GM20000 (cell line): ENCODE data around the gene MICB.

Experiments
- DNase-seq: peaks from one replicate; pipeline ENCODE4 v3.0.0; 2012; ENCODE audit warnings: low spot score
- CTCF ChIP-seq: IDR thresholded peaks from 2 replicates; pipeline ENCODE4 v1.5.1; 2012; ENCODE audit warnings: mild to moderate bottlenecking, control low read depth; ENCODE audit errors: extremely low read depth, missing control alignments

The MICB gene

DNA sequence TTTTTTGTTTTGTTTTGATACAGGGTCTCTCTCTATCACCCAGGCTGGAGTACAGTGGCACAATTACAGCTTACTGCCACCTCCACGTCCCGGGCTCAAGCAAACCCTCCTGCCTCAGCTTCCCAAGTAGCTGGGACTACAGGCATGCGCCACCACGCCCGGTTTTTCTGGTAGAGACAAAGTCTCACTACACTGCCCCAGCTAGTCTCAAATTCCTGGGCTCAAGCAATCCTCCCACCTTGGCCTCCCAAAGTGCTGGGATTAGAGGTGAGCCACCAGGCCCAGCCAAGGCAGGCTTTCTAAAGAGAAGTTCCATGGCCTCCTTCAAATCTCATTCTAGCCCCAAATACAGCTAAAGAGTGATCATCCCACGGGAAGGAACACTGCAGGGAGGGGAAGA lies 36.1 kb downstream of the MICB start:
- no peak for TF ChIP-seq CTCF
- no peak for DNase-seq

DNA sequence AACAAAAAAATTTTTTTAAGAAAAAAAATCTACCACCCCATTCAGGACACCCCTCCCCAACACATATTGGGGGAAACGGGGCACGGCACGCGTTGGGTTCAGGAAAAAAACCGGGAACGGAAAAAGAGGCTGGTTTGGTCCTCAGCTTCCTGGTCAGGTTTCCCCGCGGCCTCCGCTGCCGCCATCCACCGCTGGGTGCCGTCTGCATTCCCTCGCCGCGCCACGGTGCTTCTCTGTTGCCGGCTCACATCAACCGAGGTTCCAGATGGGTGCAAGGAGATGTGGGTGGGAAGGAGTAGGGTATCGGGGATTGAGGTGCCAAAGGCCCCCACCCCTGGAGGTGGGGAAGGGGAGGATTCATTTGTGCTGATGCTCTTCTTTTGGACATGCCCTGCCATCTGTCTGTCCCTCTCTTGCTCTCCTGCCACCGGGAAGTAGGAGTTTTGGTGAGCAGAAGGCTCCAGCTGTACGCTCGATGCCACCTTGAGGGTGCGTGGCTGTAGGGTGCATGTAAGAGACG lies 36.6 kb downstream of the MICB start:
- TF ChIP-seq CTCF, result no peak
- DNase-seq, result no peak

DNA sequence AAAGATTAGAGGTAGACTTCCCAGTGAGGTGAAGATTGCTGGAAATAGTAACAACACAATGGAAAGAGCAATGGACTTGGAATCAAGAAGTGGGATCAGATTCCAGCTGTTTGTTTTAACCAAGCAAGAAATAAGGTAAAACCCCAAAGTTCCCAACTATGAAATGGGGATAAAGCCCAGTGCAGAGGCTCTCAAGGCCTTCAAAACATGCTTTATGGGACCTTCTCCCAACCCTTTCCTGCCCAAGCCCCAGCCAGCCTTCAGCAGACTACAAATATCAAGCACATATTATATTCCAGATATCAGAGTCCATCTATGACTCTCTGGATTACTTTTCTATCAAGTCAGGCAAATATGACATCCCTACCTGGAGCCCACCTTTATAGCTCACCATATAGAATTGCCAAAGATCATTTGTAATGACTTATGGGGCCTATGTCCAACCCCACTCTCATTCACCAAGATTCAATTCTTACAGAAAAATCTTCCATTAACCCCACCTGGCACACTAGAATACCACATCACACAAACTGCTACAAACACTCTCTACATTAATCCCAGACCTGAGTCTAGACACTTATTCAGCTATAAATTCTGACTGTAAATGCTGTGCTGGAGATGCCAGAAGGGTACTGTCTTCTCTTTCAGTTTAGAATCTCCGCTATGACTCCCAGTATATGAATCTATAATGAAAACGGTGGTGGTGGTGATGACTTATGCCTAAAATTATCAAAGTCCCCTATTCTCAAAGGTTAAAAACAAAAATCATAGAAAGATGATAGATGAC lies 37.8 kb downstream of the MICB start:
- DNase-seq, result no peak
- no peak for TF ChIP-seq CTCF

GRCh38 chr6:31538805-31539400 lies 41.0 kb downstream of the MICB start:
- DNase-seq, result no peak
- no peak for TF ChIP-seq CTCF

DNA sequence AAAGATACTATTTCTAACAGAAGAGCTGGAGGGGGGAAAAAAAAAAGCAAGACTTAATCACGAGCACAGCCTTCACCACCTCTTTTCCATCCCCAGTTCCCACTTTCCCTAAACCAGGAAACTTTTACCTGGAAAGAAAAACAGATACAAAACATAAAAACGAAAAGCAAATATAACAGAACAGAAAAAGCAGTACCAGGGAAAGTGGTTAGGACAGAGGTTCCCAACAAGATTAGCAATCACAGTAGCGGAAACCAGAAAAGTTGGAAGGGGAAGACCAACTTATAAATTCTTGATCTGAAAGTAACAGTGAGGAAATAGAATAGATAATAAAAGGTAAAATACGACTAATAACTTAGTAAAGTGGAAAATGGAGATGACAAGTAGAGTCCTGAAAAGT lies 42.7 kb downstream of the MICB start:
- TF ChIP-seq CTCF, result no peak
- DNase-seq, result no peak

DNA sequence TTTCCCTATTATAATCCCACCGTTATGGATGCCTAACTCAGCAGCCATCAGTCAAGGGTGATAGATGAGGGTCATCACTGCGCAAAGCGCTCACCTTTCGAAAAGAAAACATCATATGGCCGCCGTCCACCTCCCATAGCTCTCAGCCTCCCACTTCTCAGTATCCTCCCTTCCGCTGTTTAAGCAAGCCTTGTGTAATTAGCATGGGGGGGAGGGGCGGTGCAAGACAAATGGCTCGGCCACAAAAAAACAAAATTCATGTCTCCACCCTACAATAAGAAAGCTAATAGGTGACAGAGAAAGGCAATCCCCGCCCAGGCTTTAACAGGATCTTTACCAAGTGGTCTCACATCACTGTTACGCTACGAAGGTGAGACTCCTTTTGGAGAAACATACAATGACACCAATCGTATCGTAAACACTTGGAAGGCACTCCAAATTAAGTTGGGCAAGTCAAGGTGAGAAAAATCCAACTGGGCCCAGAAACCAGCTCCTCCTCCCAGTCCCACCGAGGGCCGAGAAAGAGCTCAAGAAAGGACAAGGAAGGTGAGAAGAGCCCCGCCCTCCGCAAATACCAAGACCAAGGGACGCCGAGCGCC lies 43.2 kb downstream of the MICB start:
- no peak for TF ChIP-seq CTCF
- peak; percentile 63 for DNase-seq

GRCh38 chr6:31541658-31542521 lies 43.9 kb downstream of the MICB start, which contains the start of gene DDX39B:
DDX39B (minus strand) TSS chr6:31542003; CDS start chr6:31540532, 1,471 bp downstream.
- DNase-seq, result peak; percentile 94
- no peak for TF ChIP-seq CTCF
